Stimulated activated CD8-positive, alpha-beta memory T cell treated with anti-CD3 and anti-CD28 coated beads, Interleukin-4, amount 100 ng/mL, for 24 hours (primary cell): ENCODE results near the gene GALNTL6.

Experiments used
- DNase-seq: peaks from one replicate; pipeline ENCODE4 v3.0.0-alpha.2; 2020; ENCODE audit warnings: low read depth

GALNTL6 gene

DNA sequence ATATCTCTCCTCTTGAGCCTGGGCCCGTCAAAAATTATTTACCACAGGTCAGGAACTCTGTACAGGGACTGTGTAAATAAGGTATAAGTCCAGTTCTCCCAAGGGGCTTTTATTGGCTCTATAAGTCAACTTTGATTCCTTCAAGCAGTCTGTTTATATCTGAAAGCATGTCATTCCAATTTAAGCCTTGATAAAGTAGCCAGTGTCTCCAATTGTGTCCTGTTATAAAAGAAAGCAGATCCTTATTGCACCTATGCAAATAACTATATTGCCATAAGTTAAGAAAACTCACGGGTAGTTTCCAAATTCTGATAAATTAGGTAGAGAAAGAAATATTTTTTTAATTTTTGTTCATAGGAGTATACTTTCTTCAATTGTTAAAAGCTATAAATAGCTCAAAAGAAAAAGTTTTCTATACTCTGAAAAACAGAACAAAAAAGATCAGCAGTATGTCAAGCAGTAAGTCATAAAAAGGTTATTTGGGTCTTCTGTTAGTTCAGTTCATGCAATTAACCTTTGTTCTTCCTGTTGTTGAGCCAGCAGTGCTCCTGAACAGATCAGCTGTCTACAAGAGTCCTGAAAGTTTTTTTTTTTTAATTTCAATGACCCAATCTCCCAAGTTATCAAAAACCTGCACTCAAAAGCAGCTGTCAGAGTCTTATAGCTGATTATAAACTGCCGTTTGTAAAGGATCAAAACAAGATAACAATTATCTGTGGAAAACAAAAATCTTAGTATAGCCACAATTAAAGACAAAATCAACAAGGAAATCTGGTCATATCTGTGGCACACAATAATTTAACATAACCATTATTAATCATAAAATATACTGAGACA is 1177.0 kb downstream of the GALNTL6 start:
- DNase-seq: no peak

GRCh38 chr4:172992648-172993378 is 1179.6 kb downstream of the GALNTL6 start:
- DNase-seq: no peak

DNA sequence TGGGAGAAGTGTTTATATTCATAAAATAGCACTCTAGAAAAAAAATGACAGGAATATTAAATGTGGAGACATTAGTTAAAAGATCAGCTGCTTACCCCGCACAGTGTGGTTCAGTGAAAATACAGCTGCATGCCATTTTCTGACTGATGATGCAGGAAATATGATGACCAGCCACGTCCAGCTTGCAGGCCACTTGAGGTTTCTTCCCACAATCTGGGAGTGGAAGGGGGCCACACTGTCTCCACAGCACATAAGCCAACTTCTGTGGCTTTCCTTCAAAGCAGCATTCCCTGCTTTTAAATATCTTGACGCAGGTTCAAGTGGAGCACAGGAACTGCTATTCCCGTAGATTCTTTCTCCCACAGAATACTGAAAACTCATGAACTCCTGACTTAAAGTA is 1182.0 kb downstream of the GALNTL6 start:
- no peak for DNase-seq

GRCh38 chr4:172995704-172996103 is 1182.5 kb downstream of the GALNTL6 start:
- no peak for DNase-seq

DNA sequence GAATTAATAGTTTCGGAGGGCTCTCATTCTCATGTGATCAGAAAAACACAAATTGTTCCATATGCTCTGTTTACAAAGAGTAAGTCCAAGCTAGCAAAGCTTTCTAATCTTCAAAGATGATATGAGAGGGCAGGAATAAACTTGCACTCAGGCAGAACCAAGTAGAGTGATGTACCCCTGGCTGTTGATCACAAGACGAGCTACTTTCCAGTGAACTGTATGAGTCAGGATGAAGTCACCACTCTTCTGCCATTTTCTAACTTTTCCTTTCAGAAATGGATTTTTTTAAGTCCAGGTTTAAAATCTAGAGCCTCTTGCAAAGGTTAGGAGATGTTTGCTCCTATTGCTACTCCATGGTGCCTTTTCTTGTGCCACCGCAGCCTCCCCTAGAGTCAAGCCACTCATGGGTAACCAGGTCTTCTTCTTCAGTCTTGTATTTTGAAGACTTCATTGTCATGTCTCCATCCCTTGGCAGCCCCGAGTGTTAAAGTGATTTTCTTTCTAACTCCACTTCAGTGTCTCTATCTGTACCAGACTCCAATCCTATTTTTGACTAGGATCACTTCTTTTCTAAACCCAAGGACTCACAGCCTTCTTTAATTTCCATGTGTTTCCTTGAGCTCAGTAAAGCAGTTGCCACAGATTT is 1183.5 kb downstream of the GALNTL6 start:
- no peak for DNase-seq

DNA sequence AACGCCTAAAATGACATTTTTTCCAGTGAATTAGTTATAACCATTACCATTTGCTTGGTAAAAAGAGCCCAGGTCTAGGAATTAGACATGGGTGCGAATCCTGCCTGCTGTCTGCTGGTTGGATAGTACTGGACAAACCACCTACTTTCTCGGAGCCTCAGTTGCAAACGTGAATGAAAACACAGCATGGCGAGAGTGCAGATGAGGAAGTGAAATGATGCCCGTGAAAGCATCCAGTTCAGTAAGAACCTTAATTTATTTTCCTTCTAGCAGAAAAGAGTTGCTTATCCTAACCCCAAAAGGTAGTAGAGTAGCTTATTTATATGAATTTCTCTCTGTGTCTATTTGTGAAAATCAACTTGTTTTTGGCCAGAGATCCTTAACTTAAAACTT is 1184.0 kb downstream of the GALNTL6 start:
- DNase-seq: no peak

GRCh38 chr4:172997856-172998255 is 1184.7 kb downstream of the GALNTL6 start:
- no peak for DNase-seq

DNA sequence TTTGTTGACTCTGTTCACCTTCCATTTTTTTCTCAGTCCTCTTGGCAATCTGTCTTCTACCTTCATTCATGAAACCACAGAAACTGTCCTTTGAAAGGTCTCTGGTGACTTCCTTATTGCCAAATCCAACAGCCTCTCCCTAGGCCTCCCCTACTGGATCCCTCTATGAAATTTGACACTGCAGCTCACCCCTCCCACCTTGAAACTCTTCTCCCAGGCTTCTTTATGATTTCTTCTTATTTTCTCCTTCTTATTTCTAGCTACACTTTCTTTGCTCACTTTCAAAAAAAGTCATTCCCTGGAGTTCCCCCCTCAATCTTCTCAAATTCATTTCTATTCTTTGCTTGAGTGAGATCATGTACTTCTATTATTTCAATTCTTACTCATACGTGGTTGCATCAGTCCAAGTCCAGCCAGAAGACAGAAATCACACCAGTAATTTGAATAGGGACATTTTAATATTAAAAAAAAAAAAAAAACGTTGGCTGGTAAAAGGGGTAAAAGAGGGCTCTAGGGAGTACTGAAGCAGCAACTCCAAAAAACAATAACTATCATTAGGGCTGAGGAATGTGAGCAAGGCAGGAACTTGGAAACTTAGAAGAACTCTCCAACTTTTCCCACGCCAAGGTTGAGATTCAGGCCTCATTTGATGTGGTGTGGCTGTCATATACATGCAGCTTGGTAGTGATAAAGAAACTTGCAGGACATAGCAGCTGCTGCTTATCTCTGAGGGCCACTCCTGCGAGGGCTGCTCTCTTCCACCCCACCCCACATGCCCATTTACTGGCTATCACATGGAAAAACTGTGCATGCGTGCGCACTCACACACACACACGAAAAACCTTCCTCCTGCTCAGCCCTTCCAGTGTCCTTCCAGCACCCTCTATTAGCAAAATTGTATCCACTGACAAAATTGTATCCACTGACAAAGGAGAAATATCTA is 1185.6 kb downstream of the GALNTL6 start:
- DNase-seq: no peak

DNA sequence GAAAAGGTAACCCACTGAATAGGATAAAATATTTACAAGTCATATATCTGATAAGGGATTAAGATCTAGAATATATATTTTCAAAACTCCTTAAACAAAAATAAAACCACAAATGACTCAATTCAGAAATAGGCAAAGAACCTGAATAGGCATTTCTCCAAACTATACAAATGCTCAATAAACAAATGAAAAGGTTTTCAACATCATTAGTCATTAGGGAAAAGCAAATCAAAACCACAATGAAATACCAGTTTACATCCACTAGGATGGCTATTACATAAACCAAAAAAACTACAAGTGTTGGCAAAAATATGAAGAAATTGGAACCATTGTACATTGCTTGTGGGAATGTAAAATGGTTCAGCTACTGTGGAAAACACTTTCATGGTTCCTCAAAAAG is 1188.4 kb downstream of the GALNTL6 start:
- DNase-seq: no peak

- no peak for DNase-seq
Observed at GRCh38 chr4:173002830-173003561, 1189.8 kb downstream of the GALNTL6 start.

DNA sequence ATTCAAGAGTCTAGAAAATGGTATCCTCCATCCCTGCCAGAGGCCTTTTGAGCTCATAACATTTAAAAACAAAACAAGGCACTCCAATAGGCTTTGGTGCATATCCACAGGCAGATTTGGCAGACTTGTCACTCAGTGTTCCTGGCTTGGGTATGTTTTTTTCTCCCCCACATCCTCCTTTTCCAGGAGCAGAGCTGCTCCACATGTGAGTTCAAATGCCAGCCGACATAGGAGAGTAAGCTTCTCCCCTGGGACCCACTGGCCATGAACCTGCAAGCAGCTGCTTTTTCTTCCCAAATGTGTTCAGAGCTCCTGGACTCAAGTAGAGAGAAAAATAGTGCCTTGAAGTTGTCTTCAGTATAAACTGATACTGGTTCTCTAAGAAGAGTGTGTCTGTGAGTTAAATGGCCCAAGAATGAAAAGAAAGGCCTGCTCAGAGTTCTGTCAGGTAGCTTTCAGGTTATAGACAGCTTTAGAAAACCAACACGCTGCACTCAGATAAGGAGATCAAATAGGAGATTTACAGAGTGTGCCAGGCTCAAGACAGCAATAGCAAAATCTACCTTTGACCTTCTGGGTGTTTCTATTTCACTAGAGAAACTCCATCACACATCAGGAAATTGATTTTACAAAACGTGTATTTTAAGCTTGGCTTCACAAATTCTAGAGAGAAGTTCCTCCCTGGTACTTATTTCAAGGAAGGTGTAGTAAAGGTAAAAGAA is 1192.9 kb downstream of the GALNTL6 start:
- DNase-seq: no peak

GRCh38 chr4:173008436-173008835 is 1195.2 kb downstream of the GALNTL6 start:
- DNase-seq: no peak

GRCh38 chr4:173009129-173009823 is 1196.1 kb downstream of the GALNTL6 start:
- DNase-seq: no peak

DNA sequence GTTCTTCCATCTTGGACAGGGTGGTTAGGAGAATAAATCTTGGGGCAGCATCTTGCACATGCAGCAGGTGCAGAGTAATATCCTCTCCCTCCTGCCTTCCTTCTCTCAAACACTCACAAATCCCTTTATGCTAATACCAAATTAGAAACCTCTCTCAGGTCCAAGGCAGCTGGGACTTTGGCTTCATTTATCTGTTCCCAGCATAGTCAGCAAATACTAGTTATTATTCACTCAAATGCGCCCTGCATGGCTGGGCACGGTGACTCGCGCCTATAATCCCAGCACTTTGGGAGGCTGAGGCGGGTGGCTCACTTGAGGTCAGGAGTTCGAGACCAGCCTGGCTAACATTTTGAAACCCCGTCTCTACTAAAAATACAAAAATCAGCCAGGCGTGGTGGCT is 1199.4 kb downstream of the GALNTL6 start:
- DNase-seq: no peak

DNA sequence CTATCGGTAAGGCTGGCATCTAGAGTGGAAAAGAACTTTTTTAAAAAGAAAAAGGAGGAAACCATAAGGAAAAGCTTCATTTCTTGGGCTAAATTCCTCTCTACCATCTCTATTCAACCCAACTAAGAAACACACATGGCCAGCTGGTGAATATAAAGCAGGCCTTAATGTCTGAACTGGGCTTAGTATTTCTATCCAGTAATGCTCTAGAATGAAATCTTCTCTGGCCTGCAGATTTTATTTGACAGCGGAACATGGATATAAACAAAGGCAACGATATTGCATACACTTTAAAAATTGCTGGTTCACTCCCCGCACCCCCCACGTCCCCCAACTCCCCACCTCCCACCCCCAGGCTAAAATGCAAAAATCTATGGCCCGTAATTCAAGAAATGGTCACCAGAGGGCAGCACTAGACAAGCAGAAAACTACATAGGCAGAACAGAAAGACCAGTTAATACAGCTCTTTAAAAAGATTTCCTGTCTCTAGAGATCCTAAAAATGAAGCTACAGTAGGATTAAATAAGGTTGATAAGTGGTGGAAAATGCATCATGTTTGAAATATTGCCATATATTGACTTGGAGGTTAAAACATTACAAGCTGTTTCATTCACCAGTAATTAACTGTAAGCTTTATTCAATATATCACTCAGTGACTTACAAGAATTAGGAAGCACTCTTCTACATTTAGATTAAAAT is 1200.2 kb downstream of the GALNTL6 start:
- DNase-seq: peak; percentile 4

- no peak for DNase-seq
Observed at GRCh38 chr4:173014113-173014558, 1200.9 kb downstream of the GALNTL6 start.

GRCh38 chr4:173014836-173015235 is 1201.6 kb downstream of the GALNTL6 start:
- no peak for DNase-seq

DNA sequence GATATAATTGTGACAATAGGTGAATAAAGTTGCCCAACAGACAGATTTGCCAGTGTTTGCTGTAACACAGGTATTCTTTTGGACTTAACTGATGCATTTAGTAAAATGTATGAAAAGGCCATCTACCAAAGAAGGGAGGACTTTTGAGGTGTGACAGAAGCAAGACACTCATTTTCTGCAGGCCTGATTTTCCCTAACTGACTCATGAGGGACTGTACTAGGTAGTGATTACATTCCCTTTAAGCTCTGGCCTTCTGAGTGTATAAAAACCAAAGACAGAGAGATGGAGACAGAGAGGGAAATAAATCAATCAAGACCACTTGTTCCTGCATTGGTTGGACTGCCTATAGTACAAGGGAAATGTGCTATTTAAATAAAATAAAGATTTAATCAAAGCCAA is 1204.6 kb downstream of the GALNTL6 start:
- DNase-seq: no peak

GRCh38 chr4:173018446-173018845 is 1205.2 kb downstream of the GALNTL6 start:
- DNase-seq: no peak
